Natural killer cell (primary cell): ENCODE data around the gene MAGED4. TPM values are rescaled to one million over a fixed set of nuclear protein-coding genes. Genes with fewer than 3 reads are reported as not detected.
"Not testable (repeated sequence)": the region's sequence is repeated elsewhere in the genome, so short reads cannot be mapped to it uniquely, and the experiment has no call there.

ENCODE experiments used
- ATAC-seq, 3 donors: fragments of 150-1000 bp in 2 of 3; fragments of 200-7000 bp in 1 of 3; cut with Tn5 transposase; 1 replicate in 1 of 3; 2 replicates in 2 of 3; pipeline ENCODE4 v1.10.0; 2021; ENCODE audit warnings: mild to moderate bottlenecking in 2 of 3, moderate library complexity in 2 of 3
- DNase-seq, 2 donors: peaks; one replicate each; pipeline versions ENCODE4 v3.0.0 to v3.0.0-alpha.2; 2013 to 2021; ENCODE audit warnings: mixed read lengths in 1 of 2
- H3K27ac ChIP-seq: one replicate; pipeline ENCODE4 v1.5.1; 2013; ENCODE audit warnings: mild to moderate bottlenecking, low read length
- H3K27me3 ChIP-seq: one replicate; pipeline ENCODE4 v1.6.1; 2013; ENCODE audit warnings: low read length; ENCODE audit not compliant: control insufficient read depth, insufficient read depth
- H3K36me3 ChIP-seq: one replicate; pipeline ENCODE4 v1.6.1; 2013; ENCODE audit warnings: low read length; ENCODE audit not compliant: control insufficient read depth, insufficient read depth
- H3K4me1 ChIP-seq: one replicate; pipeline ENCODE4 v1.6.1; 2013; ENCODE audit warnings: low read length; ENCODE audit not compliant: control insufficient read depth, insufficient read depth
- H3K4me3 ChIP-seq: one replicate; pipeline ENCODE4 v1.5.1; 2013; ENCODE audit warnings: low read length
- H3K9me3 ChIP-seq: one replicate; pipeline ENCODE4 v1.6.1; 2013; ENCODE audit warnings: low read length; ENCODE audit not compliant: control insufficient read depth, insufficient read depth
- H3K27ac Mint-ChIP-seq, 2 donors: one replicate each; pipeline ENCODE4 v1.8.0; 2022; ENCODE audit warnings: mild to moderate bottlenecking in 2 of 2, mixed read lengths in 2 of 2, moderate library complexity in 1 of 2
- H3K27me3 Mint-ChIP-seq, 2 donors: one replicate each; pipeline ENCODE4 v1.8.0; 2022; ENCODE audit warnings: low read depth in 2 of 2, mixed read lengths in 2 of 2
- H3K36me3 Mint-ChIP-seq: one replicate; pipeline ENCODE4 v1.8.0; 2022; ENCODE audit warnings: mixed read lengths
- H3K4me1 Mint-ChIP-seq, 2 donors: one replicate each; pipeline ENCODE4 v1.8.0; 2022; ENCODE audit warnings: mixed read lengths in 2 of 2
- H3K4me3 Mint-ChIP-seq: one replicate; pipeline ENCODE4 v1.8.0; 2022; ENCODE audit warnings: mild to moderate bottlenecking, moderate library complexity, mixed read lengths
- H3K9me3 Mint-ChIP-seq, 2 donors: one replicate each; pipeline ENCODE4 v1.8.0; 2022; ENCODE audit warnings: mixed read lengths in 2 of 2
- WGBS: methylation state at CpG from one replicate; pipeline ENCODE4 v1.1.7; 2013; ENCODE audit warnings: missing lambda C conversion rate; ENCODE audit not compliant: insufficient coverage; 5-methylcytosine and 5-hydroxymethylcytosine counted together
- intact Hi-C: fragments of 100-400 bp; cut with micrococcal nuclease; formaldehyde crosslinking; loops from one replicate; pipeline ENCODE4 v1.14.2; 2022
- total RNA-seq, 4 donors: library from RNA; stranded (reverse); fragments of 120-200 nt in 1 of 4; gene quantifications; one replicate each; pipeline versions ENCODE4 v1.2.3 to v1.2.4, GENCODE V29; 2013 to 2022
- TF ChIP-seq, protein P1 (sequence below): fragments of 200-600 bp; IDR thresholded peaks from one replicate; pipeline ENCODE4 v1.8.0; 2022; ENCODE audit warnings: antibody characterized with exemption

The MAGED4 gene, protein sequence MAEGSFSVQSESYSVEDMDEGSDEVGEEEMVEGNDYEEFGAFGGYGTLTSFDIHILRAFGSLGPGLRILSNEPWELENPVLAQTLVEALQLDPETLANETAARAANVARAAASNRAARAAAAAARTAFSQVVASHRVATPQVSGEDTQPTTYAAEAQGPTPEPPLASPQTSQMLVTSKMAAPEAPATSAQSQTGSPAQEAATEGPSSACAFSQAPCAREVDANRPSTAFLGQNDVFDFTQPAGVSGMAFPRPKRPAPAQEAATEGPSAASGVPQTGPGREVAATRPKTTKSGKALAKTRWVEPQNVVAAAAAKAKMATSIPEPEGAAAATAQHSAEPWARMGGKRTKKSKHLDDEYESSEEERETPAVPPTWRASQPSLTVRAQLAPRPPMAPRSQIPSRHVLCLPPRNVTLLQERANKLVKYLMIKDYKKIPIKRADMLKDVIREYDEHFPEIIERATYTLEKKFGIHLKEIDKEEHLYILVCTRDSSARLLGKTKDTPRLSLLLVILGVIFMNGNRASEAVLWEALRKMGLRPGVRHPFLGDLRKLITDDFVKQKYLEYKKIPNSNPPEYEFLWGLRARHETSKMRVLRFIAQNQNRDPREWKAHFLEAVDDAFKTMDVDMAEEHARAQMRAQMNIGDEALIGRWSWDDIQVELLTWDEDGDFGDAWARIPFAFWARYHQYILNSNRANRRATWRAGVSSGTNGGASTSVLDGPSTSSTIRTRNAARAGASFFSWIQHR
- under 1 TPM in 1 of 3 donors, not detected in 2; 0.43 TPM for total RNA-seq
- not detected for total RNA-seq (2013)

DNA sequence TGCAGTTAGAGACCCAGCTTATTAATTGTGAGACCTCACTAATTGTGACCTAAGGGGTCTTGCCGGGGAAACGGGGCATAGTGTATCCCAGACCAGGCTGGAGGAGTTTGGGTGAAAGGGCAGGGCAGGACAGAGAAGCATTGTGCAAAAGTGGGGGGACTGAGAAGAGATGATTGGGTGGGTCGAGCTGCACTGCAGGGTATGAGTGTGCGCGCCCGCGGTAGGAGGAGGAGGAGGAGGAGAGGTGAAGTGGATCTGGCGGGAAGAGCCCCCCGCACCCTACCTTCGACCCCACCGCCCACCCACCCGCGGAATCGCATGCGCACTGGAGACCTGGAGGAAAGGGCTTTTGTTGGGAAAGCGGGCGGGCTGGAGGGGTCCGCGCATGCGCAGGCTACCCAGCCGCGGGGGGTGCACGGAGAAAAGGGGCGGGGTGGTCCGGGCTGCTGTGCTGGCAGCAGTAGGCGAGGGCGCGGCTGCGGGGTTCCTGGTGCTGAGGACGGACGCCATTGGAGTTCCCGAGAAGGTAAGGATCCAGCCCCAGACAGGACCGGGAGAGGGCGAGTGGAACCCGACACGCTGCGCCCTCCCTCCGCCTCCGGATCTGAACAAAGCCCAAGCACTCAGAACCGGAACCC is at the start of gene MAGED4:
Gene MAGED4, plus strand, starts transcription at position 449 of the 638 bp plus-strand sequence. CDS start 1,035 bp downstream, outside the sequence.
- H3K27ac ChIP-seq, H3K4me3 ChIP-seq, H3K27ac Mint-ChIP-seq, H3K27me3 Mint-ChIP-seq, H3K4me1 Mint-ChIP-seq, DNase-seq, H3K9me3 ChIP-seq, H3K9me3 Mint-ChIP-seq, H3K27me3 ChIP-seq, H3K4me1 ChIP-seq, H3K36me3 ChIP-seq, H3K36me3 Mint-ChIP-seq, ATAC-seq, intact Hi-C loops, H3K4me3 Mint-ChIP-seq: not testable (repeated sequence)
- WGBS, result no CpG with 5 or more reads among the region's 40 CpGs

DNA sequence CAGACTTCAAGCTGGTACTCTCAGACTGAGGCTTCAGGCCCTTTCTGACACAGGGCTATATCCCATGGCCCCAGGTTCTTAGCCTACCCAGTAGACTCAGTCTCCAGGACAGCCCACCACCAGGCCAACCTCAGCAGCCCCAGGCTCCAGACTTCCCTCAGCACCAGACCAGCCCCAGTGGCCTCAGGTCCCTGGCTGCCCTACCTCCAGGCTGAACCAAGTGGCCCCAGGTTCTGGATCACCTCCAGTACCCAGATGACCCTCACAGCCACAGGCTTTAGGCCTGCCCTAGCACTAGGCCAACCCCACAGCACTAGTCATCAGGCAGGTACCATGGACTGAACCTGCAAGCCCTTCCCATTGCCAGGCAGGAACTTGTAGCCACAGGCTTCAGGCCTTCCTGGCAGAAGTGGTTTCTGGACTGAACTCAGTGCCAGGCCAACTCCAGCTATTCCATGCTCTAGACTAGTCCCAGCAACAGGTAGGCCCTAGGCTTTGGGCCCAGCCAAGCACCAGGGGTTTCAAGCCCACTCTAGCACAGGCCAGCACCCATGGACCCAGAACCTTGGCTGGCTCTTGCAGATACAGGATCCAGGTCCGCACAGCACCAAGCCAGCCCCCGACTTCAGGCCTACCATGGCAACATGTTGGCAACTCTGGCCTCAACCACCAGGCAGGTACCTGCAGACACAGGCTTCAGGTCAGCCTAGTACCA is 45.7 kb upstream of the MAGED4 start:
- DNase-seq (no peak), ATAC-seq (no peak)
- Histone ChIP-seq H3K4me3 (no peak overlapping the region), H3K36me3 (no peaks in the 10 kb centered on the region), H3K27ac (no peak overlapping the region), H3K27me3 (no peaks in the 10 kb centered on the region), H3K9me3 (no peaks in the 10 kb centered on the region), H3K4me1 (no peaks in the 10 kb centered on the region)
- intact Hi-C loops, result no loop called here
- no peaks in the 10 kb centered on the region for H3K36me3 Mint-ChIP-seq
- no peaks in the 10 kb centered on the region for H3K9me3 Mint-ChIP-seq
- TF ChIP-seq, protein P1, sequence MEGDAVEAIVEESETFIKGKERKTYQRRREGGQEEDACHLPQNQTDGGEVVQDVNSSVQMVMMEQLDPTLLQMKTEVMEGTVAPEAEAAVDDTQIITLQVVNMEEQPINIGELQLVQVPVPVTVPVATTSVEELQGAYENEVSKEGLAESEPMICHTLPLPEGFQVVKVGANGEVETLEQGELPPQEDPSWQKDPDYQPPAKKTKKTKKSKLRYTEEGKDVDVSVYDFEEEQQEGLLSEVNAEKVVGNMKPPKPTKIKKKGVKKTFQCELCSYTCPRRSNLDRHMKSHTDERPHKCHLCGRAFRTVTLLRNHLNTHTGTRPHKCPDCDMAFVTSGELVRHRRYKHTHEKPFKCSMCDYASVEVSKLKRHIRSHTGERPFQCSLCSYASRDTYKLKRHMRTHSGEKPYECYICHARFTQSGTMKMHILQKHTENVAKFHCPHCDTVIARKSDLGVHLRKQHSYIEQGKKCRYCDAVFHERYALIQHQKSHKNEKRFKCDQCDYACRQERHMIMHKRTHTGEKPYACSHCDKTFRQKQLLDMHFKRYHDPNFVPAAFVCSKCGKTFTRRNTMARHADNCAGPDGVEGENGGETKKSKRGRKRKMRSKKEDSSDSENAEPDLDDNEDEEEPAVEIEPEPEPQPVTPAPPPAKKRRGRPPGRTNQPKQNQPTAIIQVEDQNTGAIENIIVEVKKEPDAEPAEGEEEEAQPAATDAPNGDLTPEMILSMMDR, result no peak
- no peaks in the 10 kb centered on the region for H3K4me1 Mint-ChIP-seq
- no peak overlapping the region for H3K27ac Mint-ChIP-seq
- H3K4me3 Mint-ChIP-seq, result no peak overlapping the region
- 97% methylated on average over 2 of the region's 2 CpGs for WGBS
- H3K27me3 Mint-ChIP-seq, result peaks cover 0 to 5% of the 10 kb centered on the region in 2 donors

DNA sequence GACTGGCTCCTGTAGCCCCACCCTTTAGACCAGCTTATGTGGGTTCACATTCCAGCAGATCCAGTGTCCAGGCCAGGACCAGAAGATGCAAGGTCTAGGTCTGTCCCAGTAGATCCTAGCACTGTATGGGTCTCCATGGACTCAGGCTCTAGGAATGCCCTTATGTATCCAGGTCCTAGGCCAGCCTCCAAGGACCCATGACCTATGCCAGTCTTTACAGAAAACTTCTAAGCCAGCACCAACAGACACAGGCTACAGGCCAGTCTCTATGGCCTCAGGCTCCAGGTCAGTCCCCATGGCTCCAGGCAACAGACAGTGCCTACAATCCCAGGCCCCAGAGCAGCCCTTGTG is 45.2 kb upstream of the MAGED4 start:
- H3K36me3 ChIP-seq, result no peaks in the 10 kb centered on the region
- Mint-ChIP-seq H3K36me3 (no peaks in the 10 kb centered on the region), H3K4me3 (no peak overlapping the region), H3K4me1 (no peaks in the 10 kb centered on the region), H3K27ac (no peak overlapping the region), H3K27me3 (peaks cover 0 to 5% of the 10 kb centered on the region in 2 donors), H3K9me3 (no peaks in the 10 kb centered on the region)
- no peak overlapping the region for H3K4me3 ChIP-seq
- TF ChIP-seq, protein P1, result no peak
- DNase-seq (no peak), ATAC-seq (no peak)
- H3K9me3 ChIP-seq, result no peaks in the 10 kb centered on the region
- H3K4me1 ChIP-seq, result no peaks in the 10 kb centered on the region
- no peak overlapping the region for H3K27ac ChIP-seq
- H3K27me3 ChIP-seq, result no peaks in the 10 kb centered on the region
- intact Hi-C loops, result no loop called here

DNA sequence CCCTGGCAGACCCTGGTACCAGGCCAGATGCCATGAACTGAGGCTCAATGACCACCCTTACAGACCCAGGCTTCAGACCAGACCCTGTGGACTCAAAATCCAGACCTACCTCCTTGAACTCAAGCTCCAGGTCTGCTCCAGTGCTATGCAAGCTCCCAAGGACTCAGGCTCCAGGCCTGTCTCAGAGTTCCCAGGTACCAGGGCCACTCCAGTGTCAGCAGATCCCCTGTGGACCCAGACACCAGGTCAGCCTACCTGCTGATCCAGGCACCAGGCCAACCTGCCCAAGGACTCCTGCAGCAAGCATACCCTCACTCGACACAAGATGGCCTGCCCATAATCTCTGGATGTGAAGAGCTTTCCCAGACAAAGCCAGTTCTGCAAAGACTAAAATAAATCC is 44.7 kb upstream of the MAGED4 start:
- Mint-ChIP-seq H3K4me3 (no peak overlapping the region), H3K9me3 (no peaks in the 10 kb centered on the region), H3K36me3 (no peaks in the 10 kb centered on the region), H3K4me1 (no peaks in the 10 kb centered on the region), H3K27me3 (peaks cover 0 to 5% of the 10 kb centered on the region in 2 donors), H3K27ac (no peak overlapping the region)
- intact Hi-C loops, result no loop called here
- DNase-seq, result no peak
- WGBS, result 63% methylated on average over 1 of the region's 1 CpG
- Histone ChIP-seq H3K36me3 (no peaks in the 10 kb centered on the region), H3K27me3 (no peaks in the 10 kb centered on the region), H3K9me3 (no peaks in the 10 kb centered on the region), H3K27ac (no peak overlapping the region), H3K4me3 (no peak overlapping the region), H3K4me1 (no peaks in the 10 kb centered on the region)
- no peak for ATAC-seq
- TF ChIP-seq, protein P1, result no peak

DNA sequence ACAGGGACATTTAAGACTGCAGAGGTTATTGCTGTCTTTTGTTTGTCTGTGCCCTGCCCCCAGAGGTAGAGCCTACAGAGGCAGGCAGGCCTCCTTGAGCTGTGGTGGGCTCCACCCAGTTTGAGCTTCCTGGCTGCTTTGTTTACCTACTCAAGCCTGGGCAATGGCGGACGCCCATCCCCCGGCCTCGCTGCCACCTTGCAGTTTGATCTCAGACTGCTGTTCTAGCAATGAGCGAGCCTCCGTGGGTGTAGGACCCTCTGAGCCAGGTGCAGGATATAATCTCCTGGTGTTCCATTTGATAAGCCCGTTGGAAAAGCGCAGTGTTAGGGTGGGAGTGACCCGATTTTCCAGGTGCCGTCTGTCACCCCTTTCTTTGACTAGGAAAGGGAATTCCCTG is 34.0 kb upstream of the MAGED4 start:
- DNase-seq, H3K36me3 Mint-ChIP-seq, ATAC-seq, H3K4me3 ChIP-seq, H3K27me3 ChIP-seq, H3K4me3 Mint-ChIP-seq, H3K27ac Mint-ChIP-seq, H3K9me3 ChIP-seq, H3K27ac ChIP-seq, H3K36me3 ChIP-seq, intact Hi-C loops, H3K4me1 Mint-ChIP-seq, H3K9me3 Mint-ChIP-seq, H3K27me3 Mint-ChIP-seq, H3K4me1 ChIP-seq: not testable (repeated sequence)
- WGBS, result 93% methylated on average over 10 of the region's 10 CpGs
